Measurements from ENCODE around the gene EIF2S3.
A peak's percentile ranks its signal among the peaks of the same experiment; 100 is the strongest.

The EIF2S3 gene

DNA sequence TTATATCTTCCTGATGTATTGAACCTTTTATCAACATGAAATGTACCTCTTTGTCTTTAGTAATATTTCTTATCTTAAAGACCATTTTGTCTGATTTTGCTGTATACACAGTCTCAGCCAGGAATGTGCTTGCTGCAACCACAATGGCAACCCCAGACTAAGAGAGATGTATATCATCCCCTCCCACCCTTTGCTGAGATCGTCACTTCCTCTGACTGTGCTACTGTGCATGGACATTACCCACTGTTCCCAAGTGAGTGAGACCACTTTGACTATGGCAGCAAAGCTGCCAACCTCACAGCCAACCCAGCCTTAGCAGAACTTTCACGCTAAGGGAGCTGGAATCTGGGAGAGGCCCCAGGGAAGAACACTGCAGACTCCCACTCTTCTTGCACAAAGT is 46.0 kb downstream of the EIF2S3 start:
- Histone ChIP-seq H3K14ac (ENCODE audit: low read length in 2 of 2) (no peak overlapping the region), H2AK5ac (ENCODE audit: low read length, severe bottlenecking) (no peak overlapping the region), H3K4me2 (ENCODE audit: low read length, poor library complexity, severe bottlenecking) (no peak overlapping the region), H3K36me3 (ENCODE audit: control insufficient read depth in 1 of 2, insufficient read depth in 2 of 2, low read depth in 1 of 2, low read length in 2 of 2) (no peaks in the 10 kb centered on the region), H2BK12ac (ENCODE audit: low read length in 2 of 2) (no peak overlapping the region), H3K27me3 (ENCODE audit: control insufficient read depth in 1 of 2, insufficient read depth in 1 of 2, low read length in 2 of 2) (peaks cover 0 to 14% of the 10 kb centered on the region in 2 experiments), H2BK15ac (ENCODE audit: low read depth, poor library complexity, severe bottlenecking) (no peak overlapping the region), H2AFZ (ENCODE audit: low read depth, low read length) (peak overlapping the region; percentile 77), H3K23ac (ENCODE audit: low read length in 2 of 2) (no peak overlapping the region), H3K4me1 (ENCODE audit: control insufficient read depth, insufficient read depth, low read depth, low read length) (no peaks in the 10 kb centered on the region), H3K9ac (ENCODE audit: low read length) (no peak overlapping the region), H3K18ac (ENCODE audit: low read depth in 1 of 2, low read length in 2 of 2) (peak overlapping the region in 1 of 2 experiments; percentile 75), H3K9me3 (ENCODE audit: control insufficient read depth, low read length) (no peaks in the 10 kb centered on the region), H3K4me3 (ENCODE audit: insufficient read depth in 1 of 2, low read depth in 1 of 2, low read length in 2 of 2) (no peak overlapping the region), H3K79me1 (replicated peaks; ENCODE audit: low read length, poor library complexity, severe bottlenecking) (no peaks in the 10 kb centered on the region), H4K8ac (ENCODE audit: low read length) (peak overlapping the region; percentile 69), H2BK5ac (ENCODE audit: low read depth, low read length, poor library complexity, severe bottlenecking) (no peak overlapping the region), H4K91ac (ENCODE audit: low read length) (no peak overlapping the region), H2BK120ac (ENCODE audit: low read depth, low read length) (no peak overlapping the region), H3K27ac (ENCODE audit: low read length, poor library complexity, severe bottlenecking) (no peak overlapping the region), H3K4ac (ENCODE audit: low read depth in 1 of 2, low read length in 2 of 2) (no peak overlapping the region)
- WGBS = 20% methylated on average over 1 of the region's 2 CpGs
- DNase-seq = peak; percentile 64

DNA sequence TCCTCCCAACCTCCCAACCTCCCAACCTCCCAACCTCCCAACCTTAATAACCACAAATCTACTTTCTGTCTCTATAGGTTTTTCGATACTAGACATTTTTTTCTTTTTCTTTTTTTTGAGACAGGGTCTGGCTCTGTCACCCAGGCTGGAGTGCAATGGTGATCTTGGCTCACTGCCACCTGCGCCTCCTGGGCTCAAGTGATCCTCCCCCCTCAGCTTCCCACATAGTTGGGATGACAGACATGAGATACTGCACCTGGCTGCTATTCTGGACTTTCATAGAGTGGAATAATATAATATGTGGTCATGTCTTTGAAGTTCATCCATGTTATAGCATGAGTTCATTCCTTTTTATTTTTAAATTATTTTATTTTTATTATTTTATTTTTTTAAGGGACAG is 55.3 kb downstream of the EIF2S3 start:
- Histone ChIP-seq H4K91ac (ENCODE audit: low read length) (no peak overlapping the region), H3K27ac (ENCODE audit: low read length, poor library complexity, severe bottlenecking) (no peak overlapping the region), H3K14ac (ENCODE audit: low read length in 2 of 2) (no peak overlapping the region), H3K18ac (ENCODE audit: low read depth in 1 of 2, low read length in 2 of 2) (no peak overlapping the region), H2BK5ac (ENCODE audit: low read depth, low read length, poor library complexity, severe bottlenecking) (no peak overlapping the region), H2BK120ac (ENCODE audit: low read depth, low read length) (no peak overlapping the region), H2AFZ (ENCODE audit: low read depth, low read length) (no peak overlapping the region), H2AK5ac (ENCODE audit: low read length, severe bottlenecking) (no peak overlapping the region), H3K4me2 (ENCODE audit: low read length, poor library complexity, severe bottlenecking) (no peak overlapping the region), H3K9ac (ENCODE audit: low read length) (no peak overlapping the region), H3K4me1 (ENCODE audit: control insufficient read depth, insufficient read depth, low read depth, low read length) (no peaks in the 10 kb centered on the region), H3K79me1 (replicated peaks; ENCODE audit: low read length, poor library complexity, severe bottlenecking) (no peaks in the 10 kb centered on the region), H3K9me3 (ENCODE audit: control insufficient read depth, low read length) (no peaks in the 10 kb centered on the region), H3K4ac (ENCODE audit: low read depth in 1 of 2, low read length in 2 of 2) (no peak overlapping the region), H4K8ac (ENCODE audit: low read length) (no peak overlapping the region), H3K23ac (ENCODE audit: low read length in 2 of 2) (no peak overlapping the region), H3K36me3 (ENCODE audit: control insufficient read depth in 1 of 2, insufficient read depth in 2 of 2, low read depth in 1 of 2, low read length in 2 of 2) (no peaks in the 10 kb centered on the region), H3K4me3 (ENCODE audit: insufficient read depth in 1 of 2, low read depth in 1 of 2, low read length in 2 of 2) (no peak overlapping the region), H2BK15ac (ENCODE audit: low read depth, poor library complexity, severe bottlenecking) (no peak overlapping the region), H2BK12ac (ENCODE audit: low read length in 2 of 2) (no peak overlapping the region), H3K27me3 (ENCODE audit: control insufficient read depth in 1 of 2, insufficient read depth in 1 of 2, low read length in 2 of 2) (peaks cover 0 to 14% of the 10 kb centered on the region in 2 experiments)
- WGBS = 100% methylated on average over 1 of the region's 2 CpGs
- DNase-seq = no peak

DNA sequence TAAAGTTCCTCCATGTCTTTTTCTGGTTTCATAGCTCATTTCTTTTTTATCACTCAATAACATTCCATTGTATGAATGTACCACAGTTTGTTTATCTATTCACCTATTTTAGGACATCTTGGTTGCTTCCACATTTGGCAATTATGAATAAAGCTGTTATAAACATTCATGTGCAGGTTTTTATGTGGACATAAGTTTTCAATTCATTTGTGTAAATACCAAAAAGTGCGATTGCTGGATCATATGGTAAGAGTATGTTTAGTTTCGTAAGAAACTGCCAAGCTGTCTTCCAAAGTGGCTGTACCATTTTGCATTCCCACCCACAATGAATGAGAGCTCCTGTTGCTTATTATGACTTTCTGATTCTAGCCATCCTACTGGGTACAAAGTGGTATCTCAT is 58.4 kb downstream of the EIF2S3 start:
- no peaks in the 10 kb centered on the region for H3K9me3 ChIP-seq (ENCODE audit: control insufficient read depth, low read length)
- peaks cover 1% of the 10 kb centered on the region for H3K4me1 ChIP-seq (ENCODE audit: control insufficient read depth, insufficient read depth, low read depth, low read length)
- no peak for DNase-seq
- H3K79me1 ChIP-seq (replicated peaks; ENCODE audit: low read length, poor library complexity, severe bottlenecking) = no peaks in the 10 kb centered on the region
- H2BK15ac ChIP-seq (ENCODE audit: low read depth, poor library complexity, severe bottlenecking) = no peak overlapping the region
- no peak overlapping the region for H3K4me3 ChIP-seq (ENCODE audit: insufficient read depth in 1 of 2, low read depth in 1 of 2, low read length in 2 of 2)
- no peak overlapping the region for H3K9ac ChIP-seq (ENCODE audit: low read length)
- no peak overlapping the region for H4K8ac ChIP-seq (ENCODE audit: low read length)
- no peak overlapping the region for H2BK12ac ChIP-seq (ENCODE audit: low read length in 2 of 2)
- H2BK5ac ChIP-seq (ENCODE audit: low read depth, low read length, poor library complexity, severe bottlenecking) = no peak overlapping the region
- no peak overlapping the region for H2AK5ac ChIP-seq (ENCODE audit: low read length, severe bottlenecking)
- no peak overlapping the region for H3K27ac ChIP-seq (ENCODE audit: low read length, poor library complexity, severe bottlenecking)
- WGBS = 100% methylated on average over 1 of the region's 2 CpGs
- no peak overlapping the region for H3K4me2 ChIP-seq (ENCODE audit: low read length, poor library complexity, severe bottlenecking)
- no peak overlapping the region for H2AFZ ChIP-seq (ENCODE audit: low read depth, low read length)
- no peak overlapping the region for H3K4ac ChIP-seq (ENCODE audit: low read depth in 1 of 2, low read length in 2 of 2)
- H3K18ac ChIP-seq (ENCODE audit: low read depth in 1 of 2, low read length in 2 of 2) = no peak overlapping the region
- H3K27me3 ChIP-seq (ENCODE audit: control insufficient read depth in 1 of 2, insufficient read depth in 1 of 2, low read length in 2 of 2) = peaks cover 0 to 5% of the 10 kb centered on the region in 2 experiments
- H3K23ac ChIP-seq (ENCODE audit: low read length in 2 of 2) = no peak overlapping the region
- H2BK120ac ChIP-seq (ENCODE audit: low read depth, low read length) = no peak overlapping the region
- no peaks in the 10 kb centered on the region for H3K36me3 ChIP-seq (ENCODE audit: control insufficient read depth in 1 of 2, insufficient read depth in 2 of 2, low read depth in 1 of 2, low read length in 2 of 2)
- no peak overlapping the region for H4K91ac ChIP-seq (ENCODE audit: low read length)
- H3K14ac ChIP-seq (ENCODE audit: low read length in 2 of 2) = no peak overlapping the region

DNA sequence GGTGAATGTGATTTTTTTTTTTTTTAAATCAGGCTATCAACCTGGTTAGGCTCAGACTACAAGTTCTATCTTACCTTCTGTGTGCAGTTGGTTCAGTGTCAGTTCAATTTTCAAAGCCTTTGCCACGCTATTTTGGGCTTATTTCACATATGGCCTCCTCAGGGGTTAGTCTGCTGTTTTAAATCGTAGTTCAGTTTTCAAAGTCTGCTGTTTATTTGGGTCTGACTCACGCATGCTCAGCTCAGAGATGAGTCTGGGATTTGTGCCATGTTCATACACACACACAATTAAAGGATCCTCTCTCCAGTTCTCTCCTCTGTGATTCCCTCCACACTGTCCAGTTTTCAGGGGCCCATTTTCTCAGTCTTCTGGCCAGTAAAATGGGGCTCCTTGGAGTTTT is 62.5 kb downstream of the EIF2S3 start:
- Histone ChIP-seq H3K23ac (ENCODE audit: low read length in 2 of 2) (no peak overlapping the region), H2BK15ac (ENCODE audit: low read depth, poor library complexity, severe bottlenecking) (no peak overlapping the region), H3K79me1 (replicated peaks; ENCODE audit: low read length, poor library complexity, severe bottlenecking) (no peaks in the 10 kb centered on the region), H2AFZ (ENCODE audit: low read depth, low read length) (no peak overlapping the region), H4K91ac (ENCODE audit: low read length) (no peak overlapping the region), H3K4ac (ENCODE audit: low read depth in 1 of 2, low read length in 2 of 2) (no peak overlapping the region), H3K4me2 (ENCODE audit: low read length, poor library complexity, severe bottlenecking) (no peak overlapping the region), H2BK5ac (ENCODE audit: low read depth, low read length, poor library complexity, severe bottlenecking) (no peak overlapping the region), H4K8ac (ENCODE audit: low read length) (no peak overlapping the region), H2AK5ac (ENCODE audit: low read length, severe bottlenecking) (no peak overlapping the region), H3K9ac (ENCODE audit: low read length) (peak overlapping the region; percentile 77), H3K14ac (ENCODE audit: low read length in 2 of 2) (no peak overlapping the region), H3K9me3 (ENCODE audit: control insufficient read depth, low read length) (no peaks in the 10 kb centered on the region), H3K36me3 (ENCODE audit: control insufficient read depth in 1 of 2, insufficient read depth in 2 of 2, low read depth in 1 of 2, low read length in 2 of 2) (no peaks in the 10 kb centered on the region), H3K18ac (ENCODE audit: low read depth in 1 of 2, low read length in 2 of 2) (no peak overlapping the region), H3K4me3 (ENCODE audit: insufficient read depth in 1 of 2, low read depth in 1 of 2, low read length in 2 of 2) (peak overlapping the region in 1 of 2 experiments; percentile 32), H2BK12ac (ENCODE audit: low read length in 2 of 2) (no peak overlapping the region), H2BK120ac (ENCODE audit: low read depth, low read length) (no peak overlapping the region), H3K4me1 (ENCODE audit: control insufficient read depth, insufficient read depth, low read depth, low read length) (peaks cover 1% of the 10 kb centered on the region), H3K27ac (ENCODE audit: low read length, poor library complexity, severe bottlenecking) (no peak overlapping the region), H3K27me3 (ENCODE audit: control insufficient read depth in 1 of 2, insufficient read depth in 1 of 2, low read length in 2 of 2) (peaks cover 0 to 8% of the 10 kb centered on the region in 2 experiments)
- WGBS = 20% methylated on average over 2 of the region's 3 CpGs
- DNase-seq = peak; percentile 54

Measured in mesenchymal stem cell (in vitro differentiated cells and primary cell).